ENCODE measurements around the gene SART1. TPM values are rescaled to one million over a fixed set of nuclear protein-coding genes. Genes with fewer than 3 reads are reported as not detected.

Gene SART1
- total RNA-seq, 1 donor from 2014 or later: 29.9 TPM

Other genes starting within 250 kb of the SART1 start
- 44.6 TPM for gene KAT5, start 249.5 kb upstream of the SART1 start, total RNA-seq
- gene RNASEH2C, start 240.9 kb upstream of the SART1 start, total RNA-seq: 52.3 TPM
- 6.1 TPM for gene AP5B1, start 180.8 kb upstream of the SART1 start, total RNA-seq
- gene OVOL1, start 174.7 kb upstream of the SART1 start, total RNA-seq: not detected
- not detected for gene SNX32, start 127.8 kb upstream of the SART1 start, total RNA-seq
- gene CFL1, start 103.6 kb upstream of the SART1 start, total RNA-seq: 386 TPM
- gene MUS81, start 101.3 kb upstream of the SART1 start, total RNA-seq: 35.5 TPM
- 83.1 TPM for gene EFEMP2, start 88.9 kb upstream of the SART1 start, total RNA-seq
- 1.1 TPM for gene CTSW, start 81.9 kb upstream of the SART1 start, total RNA-seq
- 44.7 TPM for gene FIBP, start 73.3 kb upstream of the SART1 start, total RNA-seq
- 29.6 TPM for gene CCDC85B, start 71.1 kb upstream of the SART1 start, total RNA-seq
- gene FOSL1, start 61.3 kb upstream of the SART1 start, total RNA-seq: 0.27 TPM
- 38.5 TPM for gene C11orf68, start 42.7 kb upstream of the SART1 start, total RNA-seq
- gene DRAP1, start 42.3 kb upstream of the SART1 start, total RNA-seq: 110 TPM
- not detected for gene TSGA10IP, start 16.3 kb upstream of the SART1 start, total RNA-seq
- 18.0 TPM for gene EIF1AD, start 40.4 kb downstream of the SART1 start, total RNA-seq
- gene BANF1, start 40.8 kb downstream of the SART1 start, total RNA-seq: 248 TPM
- gene CST6, start 50.3 kb downstream of the SART1 start, total RNA-seq: not detected
- not detected for gene CATSPER1, start 64.7 kb downstream of the SART1 start, total RNA-seq
- 1.5 TPM for gene GAL3ST3, start 87.4 kb downstream of the SART1 start, total RNA-seq
- gene SF3B2, start 90.6 kb downstream of the SART1 start, total RNA-seq: 71.8 TPM
- gene PACS1, start 108.5 kb downstream of the SART1 start, total RNA-seq: 50.7 TPM